GM19395 (cell line): ENCODE results near the gene PITPNB.

Experiments used
- ATAC-seq: cut with Tn5 transposase; IDR thresholded peaks from one replicate; pipeline ENCODE4 v1.9.1; 2021; ENCODE audit warnings: mild to moderate bottlenecking, moderate library complexity; ENCODE audit not compliant: unreplicated experiment

The PITPNB gene

DNA sequence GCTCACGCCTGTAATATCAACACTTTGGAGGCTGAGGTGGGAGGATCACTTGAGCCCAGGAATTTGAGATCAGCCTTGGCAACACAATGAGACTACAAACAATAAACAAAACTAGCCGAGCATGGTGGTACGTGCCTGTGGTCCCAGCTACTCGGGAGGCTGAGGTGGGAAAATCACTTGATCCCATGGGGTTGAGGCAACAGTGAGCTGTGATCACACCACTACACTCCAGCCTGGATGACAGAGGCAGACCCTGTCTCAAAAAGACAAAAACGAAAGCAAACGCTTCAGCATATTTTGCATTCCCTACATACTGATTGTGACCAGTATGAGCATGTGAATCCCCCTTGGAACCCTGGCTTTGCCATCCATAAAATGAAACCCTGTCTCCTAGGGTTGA lies 83.6 kb downstream of the PITPNB start:
- ATAC-seq = no peak

DNA sequence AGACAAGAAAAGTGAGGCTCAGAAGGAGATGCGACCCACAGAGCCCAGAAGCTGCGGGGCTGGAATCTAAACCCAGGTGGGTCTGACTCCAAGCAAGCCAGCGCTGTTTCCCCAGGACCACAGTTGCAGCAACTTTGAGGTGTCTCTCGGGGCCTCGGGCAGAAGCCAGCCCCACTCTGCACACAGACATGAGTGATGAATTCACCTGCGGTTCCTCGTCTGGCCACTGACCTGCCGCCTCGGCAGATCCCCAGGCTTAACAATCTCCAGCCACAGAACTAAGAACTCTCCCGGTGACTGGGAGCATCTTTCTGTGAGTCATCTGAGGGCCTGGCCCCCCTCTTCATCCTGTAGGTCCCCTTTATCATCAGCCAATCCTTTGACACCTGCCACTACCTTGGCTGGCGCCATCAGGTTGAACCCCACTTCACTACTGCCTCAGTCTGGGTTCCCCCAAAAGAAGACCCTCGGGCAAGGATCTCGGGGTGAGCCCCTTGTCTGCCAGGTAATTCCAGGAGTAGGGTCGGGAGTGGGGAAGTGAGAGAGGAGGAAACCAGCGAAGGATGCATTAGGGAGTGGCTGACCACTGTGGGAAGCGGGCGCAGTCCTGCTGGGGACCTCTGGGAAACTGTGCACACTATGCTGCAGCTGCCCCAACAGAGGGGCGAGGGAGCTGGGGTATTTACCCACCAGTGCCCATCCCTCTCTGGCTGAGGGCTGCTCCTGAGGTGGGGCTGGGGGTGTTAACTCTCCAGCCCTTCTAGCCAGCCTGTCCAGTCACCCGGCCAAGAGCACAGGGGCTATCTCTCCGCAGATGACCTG lies 84.5 kb downstream of the PITPNB start:
- ATAC-seq = no peak

DNA sequence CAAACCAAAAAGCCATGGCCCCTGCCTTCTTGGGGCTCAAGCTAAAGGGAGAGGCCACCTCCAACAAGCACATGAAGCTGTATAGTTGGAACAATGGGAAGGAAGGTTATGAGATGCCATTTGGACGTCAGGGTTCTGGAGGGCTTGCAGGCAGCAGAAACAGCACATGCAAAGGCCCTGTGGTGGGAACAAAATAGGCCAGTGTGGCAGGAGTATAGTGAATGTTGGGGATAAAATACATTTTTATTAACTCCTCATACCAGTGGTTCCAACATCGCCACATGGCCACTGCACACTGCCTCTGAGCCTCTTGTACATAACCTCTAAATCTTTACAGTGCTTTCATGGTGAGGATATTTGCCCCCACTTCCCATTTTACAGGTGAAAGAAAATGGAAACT lies 85.3 kb downstream of the PITPNB start:
- no peak for ATAC-seq

DNA sequence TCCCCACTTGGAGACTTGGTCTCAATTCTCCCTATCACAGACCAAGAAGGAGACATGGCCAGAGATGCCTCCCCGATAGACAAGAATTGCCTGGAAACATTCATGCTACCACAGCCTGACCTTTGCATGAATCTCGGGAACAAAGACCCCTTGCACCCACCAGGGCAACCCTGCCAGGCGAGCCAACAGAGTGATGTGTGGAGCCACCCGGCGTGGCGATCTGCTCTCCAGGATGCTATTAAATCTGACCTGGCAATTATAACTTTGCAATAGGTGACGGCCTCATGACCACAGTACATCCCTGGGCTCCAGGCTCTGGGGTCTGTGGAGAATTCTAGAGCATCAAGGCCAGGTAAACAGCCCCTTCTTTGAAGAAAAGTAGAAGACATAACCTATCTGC lies 86.5 kb downstream of the PITPNB start:
- ATAC-seq = no peak

DNA sequence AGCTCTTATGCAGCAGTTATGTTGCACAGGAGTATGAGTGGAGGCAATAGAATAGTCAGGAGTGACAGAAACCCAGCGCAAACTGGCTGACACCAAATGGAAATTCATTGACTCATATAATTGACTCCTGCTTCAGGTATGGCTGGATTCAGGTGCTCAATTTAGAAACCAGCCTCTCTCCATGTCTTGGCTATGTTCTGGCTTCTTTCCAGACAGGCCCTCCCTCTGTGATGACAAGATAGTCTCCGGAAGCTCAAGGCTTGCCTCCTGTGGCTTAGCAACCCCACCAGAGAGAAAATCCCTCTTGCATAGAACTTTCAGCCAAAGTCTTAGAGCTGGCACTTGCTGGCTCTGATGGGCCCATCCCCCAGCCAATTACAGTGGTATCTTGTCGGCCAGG lies 89.4 kb downstream of the PITPNB start:
- no peak for ATAC-seq

DNA sequence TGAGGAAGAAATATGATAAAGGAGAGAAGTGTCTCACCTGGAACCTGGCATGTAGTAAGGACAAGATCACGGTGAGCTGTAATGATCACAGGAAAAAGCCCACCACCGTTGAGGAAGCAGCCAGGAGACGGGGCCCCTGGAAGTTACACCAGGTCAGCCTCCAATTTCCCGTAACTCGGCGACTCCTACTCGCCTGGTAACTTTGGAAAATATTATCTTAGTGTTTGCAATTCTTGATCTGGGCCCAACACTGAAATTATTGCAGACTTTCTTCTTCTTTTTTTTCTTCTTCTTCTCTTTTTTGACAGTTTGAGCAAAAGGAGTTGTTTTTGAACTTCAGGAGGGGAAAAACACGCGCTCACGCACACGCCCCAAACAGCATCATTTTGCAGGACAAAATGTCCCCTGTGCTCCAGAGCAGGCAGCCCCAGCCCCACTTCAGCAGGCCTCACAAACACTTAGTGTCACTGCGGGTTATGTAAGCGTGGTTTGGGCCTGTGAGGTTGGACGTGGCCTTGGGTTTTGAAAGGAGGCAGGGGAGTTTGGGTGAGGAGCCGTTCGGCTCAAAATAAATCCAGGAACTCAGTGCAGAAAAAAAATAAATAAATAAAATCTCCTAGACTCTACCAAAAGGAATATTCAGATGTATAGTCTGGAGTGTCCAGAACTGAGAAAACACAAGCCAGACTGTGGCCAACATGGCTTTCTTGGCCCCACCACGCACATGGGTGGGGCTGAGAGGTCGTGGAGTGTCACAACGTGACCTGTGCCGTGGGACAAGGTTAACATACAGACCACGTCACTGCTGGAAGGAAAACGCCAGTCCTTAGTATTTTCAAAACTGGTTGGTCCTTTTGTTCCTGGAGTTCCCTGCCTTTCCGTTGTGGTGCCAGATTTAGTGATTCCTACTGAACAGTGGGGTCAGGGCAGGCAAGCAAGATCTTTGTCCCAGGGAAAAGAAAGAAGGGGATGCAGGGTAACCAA lies 91.2 kb downstream of the PITPNB start:
- no peak for ATAC-seq

DNA sequence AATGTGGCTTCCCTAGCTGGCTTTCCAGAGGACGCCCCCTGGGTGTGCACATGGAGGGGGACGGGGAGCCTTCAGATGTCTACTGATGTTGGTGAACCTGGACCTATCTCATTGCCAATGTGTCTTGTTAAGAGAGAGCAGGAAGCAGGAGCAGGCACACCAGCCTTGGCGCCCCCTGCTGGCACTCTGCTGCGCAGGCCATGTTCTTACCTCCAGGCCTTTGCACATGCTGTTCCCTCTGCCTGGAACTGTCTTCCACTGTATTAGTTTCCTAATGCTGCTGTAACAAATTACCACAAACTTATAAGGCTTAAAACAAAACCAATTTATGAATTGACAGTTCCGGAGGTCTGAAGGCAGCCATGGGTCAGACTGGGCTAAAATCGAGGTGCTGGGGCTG lies 93.9 kb downstream of the PITPNB start:
- ATAC-seq = no peak

DNA sequence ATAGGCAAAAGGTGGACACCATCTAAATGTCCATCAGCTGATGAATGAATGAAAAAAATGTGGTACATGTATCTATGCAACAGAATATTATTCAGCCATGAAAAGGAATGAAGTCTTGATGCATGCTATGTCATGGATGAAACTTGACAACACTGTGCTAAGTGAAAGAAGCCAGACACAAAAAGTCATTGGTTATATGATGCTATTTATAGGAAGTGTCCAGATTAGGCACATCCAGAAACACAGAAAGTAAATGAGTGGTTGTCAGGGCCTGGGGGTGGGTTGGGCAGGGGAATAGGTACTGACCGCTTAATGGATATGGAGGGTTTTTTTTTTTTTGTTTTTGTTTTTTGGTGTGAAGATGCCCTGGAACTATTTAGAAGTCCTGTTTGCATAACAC lies 95.8 kb downstream of the PITPNB start:
- no peak for ATAC-seq

DNA sequence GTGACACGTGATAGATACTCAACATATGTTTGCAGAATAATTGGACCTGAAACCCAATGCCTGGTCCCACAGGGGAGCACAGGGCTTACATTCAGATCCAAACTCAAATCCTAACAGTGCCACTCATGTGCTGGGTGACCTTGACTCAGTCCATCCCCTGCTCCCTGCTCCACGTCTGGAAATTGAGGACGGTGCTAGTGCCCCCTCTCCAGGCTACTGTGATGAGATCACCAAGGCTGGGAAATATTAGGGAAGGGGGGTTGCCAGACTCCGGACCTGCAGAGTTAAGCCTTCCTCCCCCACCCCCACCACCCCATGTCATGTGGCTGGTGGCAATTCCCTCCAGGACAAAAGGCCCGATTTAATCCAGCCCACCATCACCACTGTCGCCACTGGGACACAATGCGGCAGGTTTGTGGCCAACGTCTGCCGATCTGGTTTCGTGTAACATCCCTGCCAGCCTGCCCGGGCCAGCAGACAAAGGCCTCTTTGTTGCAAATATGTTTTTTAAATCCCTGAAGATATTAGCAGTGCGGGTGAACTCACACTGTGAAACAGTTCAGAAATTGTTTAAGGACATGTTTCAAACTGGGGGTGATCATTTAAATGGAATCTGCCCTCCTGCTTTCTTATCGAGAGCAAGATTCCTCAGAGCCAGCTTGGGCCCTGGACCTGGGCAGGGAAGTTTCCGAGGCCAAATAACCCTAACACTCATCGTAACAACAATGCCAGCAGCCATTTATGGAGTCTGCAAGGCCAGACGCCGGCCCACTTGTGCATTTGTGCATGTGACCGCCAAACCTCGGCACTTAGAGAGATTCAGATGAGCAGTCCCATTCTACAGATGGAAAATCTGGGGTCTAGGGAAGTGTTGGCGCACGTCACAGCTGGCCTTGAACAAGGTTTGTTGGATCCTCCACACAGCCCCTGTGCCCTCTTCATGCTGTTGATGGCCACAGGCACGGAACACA lies 97.9 kb downstream of the PITPNB start:
- ATAC-seq = no peak

DNA sequence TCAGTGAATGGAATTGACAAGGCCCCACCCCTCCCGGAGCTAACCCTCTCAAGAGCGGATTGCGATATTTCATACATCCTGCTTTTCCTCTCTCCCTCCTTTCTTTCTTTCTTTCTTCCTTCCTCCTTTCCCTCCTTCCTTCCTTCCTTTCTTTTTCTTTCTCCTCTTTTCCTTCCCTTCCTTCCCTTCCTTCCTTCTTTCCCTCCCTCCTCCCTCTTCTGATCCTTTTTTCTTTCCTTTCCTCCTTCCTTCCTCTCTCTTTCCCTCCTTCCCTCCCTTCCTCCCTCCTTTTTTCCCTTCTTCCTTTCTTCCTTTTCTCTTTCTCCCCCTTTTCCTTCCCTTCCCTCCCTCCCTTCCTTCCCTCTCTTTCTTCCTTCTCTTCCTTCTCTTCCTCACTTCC lies 102.5 kb downstream of the PITPNB start:
- no peak for ATAC-seq

DNA sequence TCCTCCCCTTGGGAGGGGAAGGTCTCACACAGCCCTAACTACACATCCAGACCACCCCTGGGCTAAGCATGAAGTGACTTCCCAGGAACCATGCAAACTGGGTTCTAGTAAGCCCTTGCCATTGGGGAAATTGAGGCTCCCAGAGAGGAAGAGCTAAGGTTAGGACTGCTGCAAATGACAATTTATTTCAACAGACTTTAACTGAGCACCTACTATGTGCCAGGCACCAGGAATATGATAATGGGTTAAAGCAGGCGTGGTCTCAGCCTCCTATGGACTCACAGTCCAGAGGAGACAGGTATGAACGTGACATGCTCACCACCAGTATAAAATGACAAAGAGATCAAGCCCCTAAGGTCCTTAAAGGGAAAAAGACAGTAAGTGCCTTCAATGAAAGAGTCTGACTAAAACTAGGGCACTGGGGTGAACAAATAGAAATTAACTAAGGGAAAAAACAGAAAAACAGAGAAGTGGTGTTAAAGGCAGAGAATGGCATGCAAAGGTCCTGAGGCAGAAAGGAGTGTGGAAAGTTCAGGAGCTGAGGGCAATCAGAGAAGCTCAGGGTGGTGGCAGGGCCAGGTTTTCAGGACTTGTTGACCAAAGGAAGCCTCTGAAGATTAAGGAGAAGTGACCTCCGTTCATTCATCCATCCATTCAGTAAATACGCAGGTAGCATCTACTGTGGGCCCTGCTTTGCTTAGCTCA lies 103.1 kb downstream of the PITPNB start:
- ATAC-seq = no peak

DNA sequence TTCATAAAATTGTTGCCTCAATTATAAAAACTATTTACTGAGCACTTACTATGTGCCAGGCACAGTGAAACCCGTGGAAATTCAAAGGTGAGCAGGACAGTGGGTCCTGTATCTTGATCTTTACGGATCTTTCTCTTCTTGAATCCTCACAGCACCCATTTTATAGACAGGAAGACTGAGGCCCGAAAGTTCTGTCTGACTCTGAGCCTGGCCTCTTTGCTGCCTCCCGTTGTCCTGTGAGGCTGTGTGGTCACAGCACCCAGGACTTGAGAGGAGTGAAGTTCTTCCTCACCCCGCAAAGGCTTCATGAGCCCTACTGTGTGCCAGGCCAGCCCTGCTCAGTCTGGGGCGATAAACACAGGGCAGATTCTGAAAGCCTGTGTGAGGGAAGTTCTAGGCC lies 104.1 kb downstream of the PITPNB start:
- ATAC-seq = no peak

DNA sequence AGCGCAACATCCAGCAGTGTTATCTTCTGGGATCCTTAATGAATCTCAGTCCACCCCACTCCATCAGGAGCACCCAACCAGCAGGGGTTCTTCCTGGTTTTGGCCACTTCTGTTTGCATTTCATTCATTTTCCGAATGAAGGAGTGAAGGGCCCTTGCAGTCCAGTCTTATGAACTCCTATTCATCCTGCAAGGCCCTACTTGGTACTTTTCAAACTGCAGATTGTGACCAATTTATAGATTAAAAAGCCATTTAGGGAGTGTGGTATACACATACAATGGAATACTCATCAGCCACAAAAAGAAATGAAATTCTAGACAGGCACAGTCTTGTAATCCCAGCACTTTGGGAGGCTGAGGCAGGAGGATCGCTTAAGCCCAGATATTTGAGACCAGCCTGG lies 107.3 kb downstream of the PITPNB start:
- ATAC-seq = no peak

DNA sequence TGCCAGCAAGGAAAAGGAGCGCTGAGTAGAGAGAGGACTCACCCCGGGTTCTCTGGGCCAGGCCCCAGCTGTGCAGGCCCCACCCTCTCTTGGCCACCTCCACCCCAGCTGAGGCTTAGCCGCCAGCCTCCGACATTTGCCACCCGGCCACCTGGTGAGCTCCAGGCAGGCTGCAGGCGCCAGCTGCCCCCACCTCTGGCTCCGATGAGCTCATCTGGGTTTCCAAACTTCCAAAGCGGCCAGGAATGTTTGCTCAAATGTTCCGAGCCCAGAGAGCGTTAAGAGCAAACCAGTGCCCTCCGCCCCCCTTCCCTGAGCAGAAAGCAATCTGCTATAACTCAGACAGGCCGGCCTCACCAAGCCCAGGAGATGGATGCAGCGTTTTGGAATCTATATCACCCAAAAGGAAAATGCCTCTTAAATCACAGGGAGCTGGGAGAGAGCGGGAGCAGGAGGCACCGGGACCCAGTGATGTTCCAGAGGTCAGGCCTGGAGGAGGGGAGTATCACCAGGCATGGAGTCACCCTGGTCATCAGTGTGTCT lies 108.4 kb downstream of the PITPNB start:
- ATAC-seq = no peak

DNA sequence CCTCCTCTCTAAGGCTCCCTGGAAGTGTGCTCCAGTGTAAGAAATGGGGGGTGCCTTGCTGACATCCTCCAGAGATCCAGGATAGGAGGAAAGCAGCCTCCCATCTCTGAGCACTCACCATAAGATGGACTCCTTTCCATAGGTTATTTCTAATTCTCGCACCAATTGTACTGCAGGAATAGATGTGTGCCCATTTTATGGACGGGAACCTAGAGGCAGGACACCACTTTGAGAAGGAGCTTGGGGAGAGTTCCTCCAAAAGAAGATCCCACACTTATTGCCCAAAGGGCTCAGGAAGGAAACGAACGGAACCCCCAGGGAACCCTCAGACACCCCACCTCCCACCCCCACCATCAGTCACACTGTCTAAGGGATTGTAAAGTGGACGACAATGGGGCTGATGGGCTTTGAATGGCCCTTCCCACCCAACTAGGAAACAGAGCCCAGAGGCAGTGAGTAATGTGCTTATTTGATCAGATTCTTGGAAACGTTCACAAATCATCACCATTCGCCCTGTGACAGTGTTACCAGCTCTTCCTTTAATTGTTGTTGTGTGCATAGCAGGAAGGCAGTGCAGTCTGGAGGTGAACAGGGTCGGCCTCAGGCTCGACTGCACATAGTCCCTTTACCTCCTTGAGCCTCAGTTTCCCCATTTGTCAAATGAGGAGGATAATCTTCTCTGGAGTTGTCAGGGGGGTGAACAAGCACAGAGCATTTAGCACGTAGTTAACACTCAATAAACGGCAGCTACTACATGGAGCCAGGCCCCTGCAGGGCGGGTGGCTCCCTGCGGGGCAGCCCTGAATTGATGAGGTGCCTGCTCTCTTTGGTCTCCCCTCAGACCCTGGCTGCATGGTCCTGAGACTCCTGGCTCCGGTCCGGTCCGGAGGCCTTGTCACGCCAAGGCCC lies 109.1 kb downstream of the PITPNB start:
- no peak for ATAC-seq

DNA sequence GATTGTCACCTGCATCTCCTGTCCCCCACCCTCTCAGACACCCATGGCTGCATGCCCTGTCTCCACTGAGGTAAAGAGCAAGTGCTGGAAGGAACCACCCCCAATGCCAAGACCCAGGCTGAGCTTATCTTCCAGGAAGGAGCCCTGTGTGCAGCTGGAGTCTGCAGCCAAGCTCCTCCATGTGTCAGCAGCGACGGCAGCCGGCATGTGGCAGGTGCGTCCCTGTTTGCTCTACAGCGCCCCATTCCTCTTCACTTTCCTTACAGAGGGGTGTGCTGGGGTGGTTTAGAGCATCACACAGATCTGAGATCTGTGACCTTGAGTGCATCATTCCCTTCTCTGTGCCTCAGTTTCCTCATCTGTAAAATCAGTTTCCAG lies 109.8 kb downstream of the PITPNB start:
- no peak for ATAC-seq

DNA sequence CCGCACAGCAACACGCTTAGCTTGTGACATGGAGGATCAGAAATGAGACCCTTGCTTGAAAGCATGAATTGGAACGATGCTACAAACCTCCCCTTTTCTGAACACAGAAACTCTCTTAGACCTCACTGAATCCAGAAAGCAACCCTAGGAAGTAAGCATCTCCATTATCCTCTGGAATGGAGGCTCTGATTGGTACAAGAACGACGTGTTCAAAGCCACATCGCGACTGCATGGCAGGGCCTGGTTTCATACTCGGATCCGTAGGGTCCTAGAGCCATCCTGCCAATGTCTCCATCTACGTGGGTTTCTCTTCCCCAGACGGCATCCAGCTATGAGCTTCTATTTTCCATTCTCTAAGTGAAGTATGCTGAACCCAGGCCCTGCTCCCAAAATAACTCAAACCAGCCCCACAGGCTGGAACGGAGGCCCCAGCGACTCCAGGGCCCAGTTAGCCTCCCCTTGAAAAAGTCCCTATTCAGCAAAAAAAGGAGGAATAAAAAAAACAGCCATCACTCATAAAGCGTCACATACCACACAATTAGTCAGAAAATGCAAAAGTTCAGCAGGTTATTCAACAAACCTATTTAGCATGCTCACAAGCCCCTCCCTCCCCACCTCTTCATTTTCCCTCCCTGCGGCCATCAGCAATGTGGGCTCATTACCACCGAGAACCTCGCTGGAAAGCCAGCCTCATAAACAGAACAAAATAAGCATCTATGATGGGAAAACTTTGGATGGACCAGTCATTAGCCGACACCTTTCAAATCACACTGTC lies 110.4 kb downstream of the PITPNB start:
- no peak for ATAC-seq

DNA sequence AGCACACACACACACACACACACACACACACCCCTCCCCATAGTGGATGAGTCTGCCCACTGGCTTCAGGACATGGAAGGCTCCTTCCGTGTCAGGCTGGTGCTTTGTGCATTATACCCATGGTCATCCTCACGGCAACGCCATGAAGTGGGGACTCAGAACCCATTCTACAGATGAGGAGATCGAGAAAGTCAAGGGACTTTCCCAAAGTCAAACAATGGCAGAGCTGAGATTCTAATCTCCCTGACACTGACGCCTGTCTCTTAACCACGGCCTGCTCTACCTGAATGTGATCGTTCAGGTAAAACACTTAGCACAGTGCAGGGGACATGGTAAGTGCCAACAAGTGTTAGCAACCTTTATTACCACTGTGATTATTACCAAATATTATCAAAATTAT lies 113.2 kb downstream of the PITPNB start:
- no peak for ATAC-seq
